Muscle of back (tissue), 11 donors: Measurements from ENCODE around the gene SCN10A. TPM values are rescaled to one million over a fixed set of nuclear protein-coding genes. Genes with fewer than 3 reads are reported as not detected.

ENCODE experiments used
- DNase-seq, 3 donors: peaks; one replicate each; pipeline versions ENCODE4 v3.0.0 to v3.0.0-alpha.2; 2013
- polyA plus RNA-seq, 10 donors: library from polyadenylated mRNA; unstranded; fragments of 120-200 nt; gene quantifications; one replicate each; pipeline ENCODE4 v1.2.1, GENCODE V29; 2013; ENCODE audit not compliant: insufficient read length in 10 of 10

The SCN10A gene
- polyA plus RNA-seq, 10 donors, result not detected

- peak in 1 of 3 donors; percentile 2 for DNase-seq
Observed at GRCh38 chr3:38782148-38782547, 33.9 kb downstream of the SCN10A start.

DNA sequence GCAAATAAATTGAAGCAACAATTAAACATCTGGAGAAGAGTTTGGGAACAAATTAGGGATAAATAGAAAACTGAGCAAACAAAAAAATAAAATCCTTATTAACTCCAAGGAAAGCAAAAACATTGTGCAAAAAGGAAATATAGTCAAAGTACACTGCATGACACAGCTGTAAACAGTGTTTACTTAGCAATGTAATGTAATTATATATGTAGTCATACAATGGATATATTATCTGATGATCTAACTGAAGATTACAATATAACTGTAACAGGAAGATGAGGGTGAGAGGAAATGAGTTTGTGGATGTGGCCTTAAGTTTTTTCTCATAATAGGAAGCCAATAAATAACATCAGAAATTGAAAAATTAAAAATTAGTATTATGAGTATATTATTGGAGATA, 42.5 kb downstream of the SCN10A start:
- DNase-seq, result no peak

DNA sequence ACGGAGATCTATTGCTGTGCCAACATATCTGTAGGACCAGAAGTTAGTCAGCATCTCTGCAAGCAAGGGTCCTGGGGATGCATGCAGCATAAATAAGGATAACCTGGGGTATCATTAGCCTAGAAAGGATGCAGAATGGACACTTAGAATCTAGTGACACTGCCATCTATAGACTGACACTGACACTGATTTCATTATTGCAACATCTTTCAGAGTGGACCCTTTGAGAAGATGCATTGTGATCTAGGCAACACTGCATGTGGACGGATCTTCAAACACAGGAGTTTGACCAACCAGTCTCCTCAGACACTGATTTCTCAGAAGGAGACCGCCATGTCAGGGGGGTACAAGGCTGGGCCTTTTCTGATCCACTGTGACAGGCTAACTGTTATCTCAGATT, 52.4 kb downstream of the SCN10A start:
- DNase-seq, result no peak

- no peak for DNase-seq
Observed at GRCh38 chr3:38758557-38758956, 57.5 kb downstream of the SCN10A start.

GRCh38 chr3:38757721-38758120, 58.3 kb downstream of the SCN10A start:
- DNase-seq, result no peak

DNA sequence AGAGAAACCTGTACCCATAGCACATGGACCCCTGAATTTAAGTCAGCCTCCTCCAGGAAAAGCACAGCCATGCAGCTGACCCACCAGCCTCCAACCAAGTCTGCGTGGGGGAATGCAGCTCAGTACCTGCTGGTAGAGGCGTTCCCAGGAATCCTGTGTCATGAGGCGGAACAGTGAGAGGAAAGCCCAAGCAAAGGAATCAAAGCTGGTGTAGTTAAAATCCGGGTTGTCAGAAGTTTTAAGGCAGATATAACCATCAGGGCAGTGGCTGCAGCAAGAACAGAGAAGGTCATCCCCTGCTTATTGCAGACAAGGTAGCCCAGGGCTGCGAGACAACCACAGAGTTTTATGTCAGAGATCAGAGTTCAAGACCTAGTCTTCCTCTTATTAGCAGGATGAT, 59.1 kb downstream of the SCN10A start:
- no peak for DNase-seq

DNA sequence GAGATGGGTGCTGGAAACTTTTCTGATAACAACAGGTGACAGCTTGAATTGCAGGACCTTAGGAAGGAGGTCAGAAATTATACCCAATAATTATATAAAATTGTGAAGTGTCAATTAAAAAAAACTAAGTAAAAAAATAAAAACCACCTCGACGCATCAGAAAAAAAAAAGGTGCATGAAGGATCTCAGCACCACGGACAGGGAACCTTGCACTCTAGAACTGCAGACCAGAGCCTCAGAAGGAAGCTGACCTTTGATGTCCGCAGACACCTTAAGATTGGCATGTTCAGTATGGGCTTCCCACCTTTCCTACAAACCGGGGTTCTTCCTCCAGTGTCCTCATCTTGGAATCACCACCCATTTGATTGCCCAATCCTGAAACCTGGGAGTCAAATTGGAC, 60.9 kb downstream of the SCN10A start:
- DNase-seq, result no peak

DNA sequence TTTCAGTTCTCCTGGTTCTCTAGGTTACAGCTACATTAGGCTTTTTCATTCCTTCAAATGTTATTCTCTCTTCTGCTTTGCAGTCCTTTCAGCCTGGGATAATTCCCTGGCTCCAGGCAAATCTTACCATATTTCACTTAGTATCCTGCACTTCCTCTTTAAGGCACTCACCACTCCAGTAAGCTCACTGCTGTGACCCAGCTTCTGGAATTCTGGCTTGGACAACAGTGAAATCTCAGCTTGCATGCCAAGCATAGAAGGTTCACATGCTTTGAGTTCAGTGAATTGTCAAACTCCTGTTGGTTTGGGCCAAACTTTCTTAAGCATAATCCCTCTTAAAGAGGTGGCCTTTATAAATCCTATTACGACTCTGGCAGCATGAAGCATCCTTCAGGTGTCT, 69.4 kb downstream of the SCN10A start:
- no peak for DNase-seq

GRCh38 chr3:38743043-38743442, 73.0 kb downstream of the SCN10A start:
- DNase-seq, result no peak

DNA sequence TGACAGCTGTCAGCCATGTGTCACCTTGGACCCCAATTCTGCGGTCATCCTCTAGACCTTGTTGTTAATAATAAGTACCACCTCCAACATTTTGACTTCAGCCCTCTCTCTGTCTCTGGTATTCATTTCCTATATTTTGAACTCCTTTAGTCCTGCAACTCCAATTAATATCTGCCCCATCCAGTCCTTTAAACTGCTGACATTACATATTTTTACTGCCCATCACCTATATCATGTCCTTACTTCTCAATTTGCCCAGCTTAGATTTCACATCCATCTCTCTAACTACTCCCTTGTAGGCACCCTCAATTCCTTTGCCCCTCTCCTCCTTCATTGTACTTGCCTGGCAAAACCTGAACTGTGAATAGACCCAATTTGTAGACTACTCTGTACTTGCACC, 73.5 kb downstream of the SCN10A start:
- no peak for DNase-seq

- DNase-seq, result no peak
Observed at GRCh38 chr3:38740537-38740936, 75.5 kb downstream of the SCN10A start.

- DNase-seq, result no peak
Observed at GRCh38 chr3:38739931-38740330, 76.1 kb downstream of the SCN10A start.

DNA sequence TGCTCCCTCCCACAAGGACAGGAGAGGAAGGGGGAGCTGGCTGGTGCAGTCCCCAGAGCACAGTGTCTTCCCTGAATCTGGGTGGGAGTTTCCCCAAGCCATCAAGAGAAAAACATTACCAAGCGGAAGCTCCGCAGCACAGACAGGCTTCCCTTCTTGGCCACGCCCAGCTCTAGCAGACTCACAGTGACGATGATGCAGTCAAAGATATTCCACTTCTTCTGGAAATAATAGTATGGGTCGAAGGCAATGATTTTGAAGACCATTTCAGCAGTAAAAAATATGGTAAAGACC, 76.7 kb downstream of the SCN10A start:
- no peak for DNase-seq

- DNase-seq, result no peak
Observed at GRCh38 chr3:38738630-38739395, 77.2 kb downstream of the SCN10A start.

DNA sequence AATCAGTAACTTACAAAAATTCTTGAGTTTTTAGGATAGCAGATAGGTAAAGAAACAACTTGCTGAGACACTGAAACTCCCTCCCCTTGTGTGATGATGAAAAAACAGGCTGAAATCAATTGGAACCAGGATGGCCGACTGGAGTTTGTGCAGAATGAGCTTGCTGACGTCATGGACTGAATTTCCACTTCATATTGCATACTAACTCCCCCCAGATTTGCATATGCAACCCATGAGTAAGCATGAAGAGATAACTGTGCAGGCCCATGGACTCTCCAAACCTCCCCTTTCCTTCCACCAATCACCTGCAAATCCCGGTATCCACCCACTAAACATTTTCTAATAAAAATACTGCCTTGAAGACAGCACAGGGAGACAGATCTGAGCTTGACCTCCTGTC, 84.5 kb downstream of the SCN10A start:
- no peak for DNase-seq

DNA sequence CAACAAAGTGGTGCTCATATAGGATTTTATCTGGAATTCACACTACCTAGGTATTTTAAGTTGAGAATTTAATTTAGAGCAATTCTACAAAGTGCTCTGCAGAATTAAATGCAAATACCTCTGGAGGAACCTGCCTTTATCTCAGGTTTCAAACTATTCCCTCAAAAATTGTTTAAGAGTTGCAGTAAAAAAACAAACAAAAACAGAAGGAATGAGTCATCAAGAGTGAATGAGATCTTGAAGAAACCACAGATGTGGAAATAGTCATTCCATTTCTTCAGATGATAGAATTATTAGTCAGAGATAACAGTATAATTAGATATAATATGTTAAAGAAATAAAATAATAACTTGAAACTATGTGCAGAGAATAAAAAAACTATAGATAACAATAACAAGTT, 85.7 kb downstream of the SCN10A start:
- DNase-seq, result no peak

- DNase-seq, result no peak
Observed at GRCh38 chr3:38728008-38728407, 88.0 kb downstream of the SCN10A start.

DNA sequence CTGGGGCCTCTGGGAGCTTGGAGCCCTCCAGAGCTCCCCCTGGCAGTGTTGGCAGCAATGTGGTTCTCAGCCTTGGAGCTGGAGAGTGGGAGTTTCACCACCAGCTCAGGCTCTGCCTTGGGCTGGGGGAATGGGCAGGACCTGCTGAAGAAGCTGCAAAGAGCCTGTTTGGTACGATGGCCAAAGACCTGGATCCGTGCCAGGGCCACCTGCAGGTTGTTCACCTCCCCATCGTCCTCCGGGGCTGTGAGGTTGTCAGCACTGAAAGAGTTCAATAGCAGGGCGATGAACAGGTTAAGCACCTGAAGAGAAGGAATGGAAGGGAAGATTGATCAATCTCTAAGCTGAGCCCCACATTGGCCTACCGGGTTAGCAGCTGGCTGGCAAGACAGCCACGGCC, 89.3 kb downstream of the SCN10A start:
- DNase-seq, result no peak

- peak; percentile 15 to 21 (median 21) for DNase-seq
Observed at GRCh38 chr3:38725726-38726419, 90.1 kb downstream of the SCN10A start.

DNA sequence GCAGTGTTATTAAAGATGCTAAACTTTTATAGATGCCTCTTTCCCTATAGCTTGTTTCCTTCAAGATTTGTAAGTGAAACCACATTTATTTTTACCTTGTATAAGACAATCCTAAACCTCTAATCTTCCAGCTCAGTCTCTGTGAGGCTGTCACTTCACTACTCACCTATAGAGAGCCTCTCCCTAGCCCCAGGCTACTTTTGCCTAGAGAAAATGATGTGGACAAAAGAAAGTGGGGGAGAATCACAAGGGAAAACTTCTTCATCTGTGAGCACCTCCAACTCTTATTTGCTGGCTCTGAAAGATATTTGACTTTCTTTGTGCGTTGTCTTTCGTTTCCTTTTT, 91.7 kb downstream of the SCN10A start:
- DNase-seq, result no peak

DNA sequence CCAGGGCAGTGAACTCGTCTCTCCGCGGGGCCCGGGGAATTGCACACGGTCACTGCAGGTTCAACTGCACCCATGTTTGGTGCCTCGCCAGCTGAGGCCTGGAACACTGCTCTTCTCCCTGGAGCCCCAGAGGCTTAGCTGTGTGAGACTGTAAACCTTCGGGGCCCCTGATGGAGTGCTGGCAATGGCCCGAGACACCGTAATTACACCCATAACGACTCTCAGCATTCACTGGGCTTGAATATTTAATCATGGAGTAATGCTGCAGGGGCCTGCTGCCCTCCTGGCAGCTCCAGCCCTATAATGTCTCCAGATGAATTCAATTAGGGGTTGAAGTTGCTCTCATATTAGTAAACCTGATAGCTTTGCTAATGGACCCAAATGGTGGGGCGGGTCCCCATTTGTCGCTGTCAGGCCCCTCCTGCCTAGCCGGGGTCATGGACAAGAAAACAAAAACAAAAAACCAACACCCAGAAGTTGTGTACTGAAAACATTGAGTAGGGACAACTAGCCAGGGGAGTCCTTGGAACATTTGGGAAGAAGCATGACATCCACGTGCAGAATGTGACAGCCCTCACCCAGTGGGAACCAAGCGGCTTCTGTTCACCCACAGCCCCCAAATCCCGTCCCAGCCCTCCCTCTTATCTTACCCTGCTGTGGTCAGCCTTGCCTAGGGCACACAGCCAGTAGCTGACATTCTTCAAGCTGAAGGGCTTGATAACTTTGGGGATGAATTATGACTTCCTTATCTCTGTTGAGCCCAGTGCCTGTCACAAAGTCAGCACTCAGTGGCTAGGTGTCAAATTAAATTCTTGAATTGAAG, 92.2 kb downstream of the SCN10A start:
- DNase-seq, result no peak

GRCh38 chr3:38722781-38723568, 93.0 kb downstream of the SCN10A start:
- DNase-seq, result no peak
